ENCODE measurements around the gene CAPN12.

The CAPN12 gene

GRCh38 chr19:38709671-38710415, 34.4 kb downstream of the CAPN12 start:
- Histone ChIP-seq H4K20me1 (ENCODE audit: insufficient read depth, low read length) (no peaks in the 10 kb centered on the region), H3K27me3 (ENCODE audit: low read depth, low read length) (no peaks in the 10 kb centered on the region), H3K9ac (ENCODE audit: low read length) (no peak overlapping the region), H3K4me1 (ENCODE audit: low read length) (no peaks in the 10 kb centered on the region), H3K9me3 (ENCODE audit: insufficient read depth, low read length) (no peaks in the 10 kb centered on the region), H3K36me3 (replicated peaks; ENCODE audit: low read depth, low read length) (peaks cover 81% of the 10 kb centered on the region), H3K27ac (ENCODE audit: low read length) (no peak overlapping the region), H3K4me3 (ENCODE audit: low read length) (no peak overlapping the region), H2AFZ (ENCODE audit: low read depth, low read length) (no peak overlapping the region), H3K4me2 (ENCODE audit: low read length) (no peak overlapping the region), H3K79me2 (ENCODE audit: low read length) (no peaks in the 10 kb centered on the region)
- no peak for TF ChIP-seq CTCF (IDR thresholded peaks at IDR 0.05; ENCODE audit: low read depth, low read length)
- TF ChIP-seq EZH2phosphoT487 (IDR thresholded peaks at IDR 0.05; ENCODE audit: low read depth) = no peak

DNA sequence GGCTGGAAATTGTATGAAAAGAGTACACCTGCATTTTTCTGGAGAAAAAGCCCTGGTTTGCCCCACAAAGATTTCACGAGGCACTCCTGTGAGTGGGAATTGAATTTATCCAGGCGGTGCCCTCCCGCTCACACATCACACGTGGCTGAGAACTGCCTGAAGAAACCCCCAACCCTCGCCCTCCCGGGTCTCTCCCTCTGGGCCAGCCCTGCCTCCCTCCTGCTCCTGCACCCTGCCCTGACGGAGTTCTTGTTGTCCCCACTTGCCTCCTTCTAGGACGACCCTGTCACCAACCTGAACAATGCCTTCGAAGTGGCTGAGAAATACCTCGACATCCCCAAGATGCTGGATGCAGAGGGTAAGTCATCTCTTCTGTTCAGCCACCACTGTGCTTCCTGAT, 35.2 kb downstream of the CAPN12 start:
- no peak overlapping the region for H2AFZ ChIP-seq (ENCODE audit: low read depth, low read length)
- H3K9ac ChIP-seq (ENCODE audit: low read length) = no peak overlapping the region
- H3K27me3 ChIP-seq (ENCODE audit: low read depth, low read length) = no peaks in the 10 kb centered on the region
- TF ChIP-seq EZH2phosphoT487 (IDR thresholded peaks at IDR 0.05; ENCODE audit: low read depth) = no peak
- TF ChIP-seq CTCF (IDR thresholded peaks at IDR 0.05; ENCODE audit: low read depth, low read length) = no peak
- peaks cover 81% of the 10 kb centered on the region for H3K36me3 ChIP-seq (replicated peaks; ENCODE audit: low read depth, low read length)
- H3K79me2 ChIP-seq (ENCODE audit: low read length) = no peaks in the 10 kb centered on the region
- no peak overlapping the region for H3K4me2 ChIP-seq (ENCODE audit: low read length)
- no peaks in the 10 kb centered on the region for H3K9me3 ChIP-seq (ENCODE audit: insufficient read depth, low read length)
- H3K4me1 ChIP-seq (ENCODE audit: low read length) = no peaks in the 10 kb centered on the region
- 0 out of 2 replicates have a peak, but pooled peaks cover 2% of the 10 kb centered on the region for H4K20me1 ChIP-seq (ENCODE audit: insufficient read depth, low read length)
- no peak overlapping the region for H3K4me3 ChIP-seq (ENCODE audit: low read length)
- no peak overlapping the region for H3K27ac ChIP-seq (ENCODE audit: low read length)

- Histone ChIP-seq H3K79me2 (ENCODE audit: low read length) (no peaks in the 10 kb centered on the region), H3K4me3 (ENCODE audit: low read length) (no peak overlapping the region), H3K36me3 (replicated peaks; ENCODE audit: low read depth, low read length) (peaks cover 79% of the 10 kb centered on the region), H3K27ac (ENCODE audit: low read length) (no peak overlapping the region), H3K9me3 (ENCODE audit: insufficient read depth, low read length) (no peaks in the 10 kb centered on the region), H3K9ac (ENCODE audit: low read length) (no peak overlapping the region), H3K4me1 (ENCODE audit: low read length) (no peaks in the 10 kb centered on the region), H4K20me1 (ENCODE audit: insufficient read depth, low read length) (0 out of 2 replicates have a peak, but pooled peaks cover 5% of the 10 kb centered on the region), H3K27me3 (ENCODE audit: low read depth, low read length) (no peaks in the 10 kb centered on the region), H2AFZ (ENCODE audit: low read depth, low read length) (no peak overlapping the region), H3K4me2 (ENCODE audit: low read length) (no peak overlapping the region)
- TF ChIP-seq EZH2phosphoT487 (IDR thresholded peaks at IDR 0.05; ENCODE audit: low read depth) (no peak), CTCF (IDR thresholded peaks at IDR 0.05; ENCODE audit: low read depth, low read length) (no peak)
Measured at GRCh38 chr19:38708413-38709024, 35.8 kb downstream of the CAPN12 start.

- H3K4me3 ChIP-seq (ENCODE audit: low read length) = no peak overlapping the region
- no peaks in the 10 kb centered on the region for H3K79me2 ChIP-seq (ENCODE audit: low read length)
- H3K27me3 ChIP-seq (ENCODE audit: low read depth, low read length) = no peaks in the 10 kb centered on the region
- TF ChIP-seq EZH2phosphoT487 (IDR thresholded peaks at IDR 0.05; ENCODE audit: low read depth) (no peak), CTCF (IDR thresholded peaks at IDR 0.05; ENCODE audit: low read depth, low read length) (no peak)
- H3K36me3 ChIP-seq (replicated peaks; ENCODE audit: low read depth, low read length) = peaks cover 80% of the 10 kb centered on the region
- H3K4me1 ChIP-seq (ENCODE audit: low read length) = no peaks in the 10 kb centered on the region
- H3K9me3 ChIP-seq (ENCODE audit: insufficient read depth, low read length) = no peaks in the 10 kb centered on the region
- H3K9ac ChIP-seq (ENCODE audit: low read length) = no peak overlapping the region
- no peak overlapping the region for H3K27ac ChIP-seq (ENCODE audit: low read length)
- H4K20me1 ChIP-seq (ENCODE audit: insufficient read depth, low read length) = 0 out of 2 replicates have a peak, but pooled peaks cover 5% of the 10 kb centered on the region
- no peak overlapping the region for H3K4me2 ChIP-seq (ENCODE audit: low read length)
- H2AFZ ChIP-seq (ENCODE audit: low read depth, low read length) = no peak overlapping the region
Measured at GRCh38 chr19:38707512-38708114, 36.7 kb downstream of the CAPN12 start.
